Sigmoid colon (tissue), 4 donors: Measurements from ENCODE around the gene RIT2.
"Not testable (repeated sequence)": the region's sequence is repeated elsewhere in the genome, so short reads cannot be mapped to it uniquely, and the experiment has no call there.

Experiments used
- EP300 ChIP-seq, 4 donors: sonication (generic); formaldehyde crosslinking; IDR thresholded peaks; one replicate each; pipeline ENCODE4 v1.6.1; 2017; ENCODE audit warnings: antibody characterized with exemption in 4 of 4
- POLR2A ChIP-seq, 2 donors: fragments of 450-650 bp; IDR thresholded peaks; one replicate each; pipeline ENCODE4 v1.6.1; 2016; ENCODE audit warnings: antibody characterized with exemption in 2 of 2, mild to moderate bottlenecking in 2 of 2, moderate library complexity in 2 of 2
- TF ChIP-seq, protein P1 (sequence below), 4 experiments: fragments of 450-650 bp in 3 of 4; fragments of 200-600 bp in 1 of 4; IDR thresholded peaks; one replicate each; pipeline ENCODE4 v1.5.1; 2016 to 2019; ENCODE audit warnings: antibody characterized with exemption in 4 of 4, mild to moderate bottlenecking in 3 of 4, moderate library complexity in 2 of 4

DNA sequence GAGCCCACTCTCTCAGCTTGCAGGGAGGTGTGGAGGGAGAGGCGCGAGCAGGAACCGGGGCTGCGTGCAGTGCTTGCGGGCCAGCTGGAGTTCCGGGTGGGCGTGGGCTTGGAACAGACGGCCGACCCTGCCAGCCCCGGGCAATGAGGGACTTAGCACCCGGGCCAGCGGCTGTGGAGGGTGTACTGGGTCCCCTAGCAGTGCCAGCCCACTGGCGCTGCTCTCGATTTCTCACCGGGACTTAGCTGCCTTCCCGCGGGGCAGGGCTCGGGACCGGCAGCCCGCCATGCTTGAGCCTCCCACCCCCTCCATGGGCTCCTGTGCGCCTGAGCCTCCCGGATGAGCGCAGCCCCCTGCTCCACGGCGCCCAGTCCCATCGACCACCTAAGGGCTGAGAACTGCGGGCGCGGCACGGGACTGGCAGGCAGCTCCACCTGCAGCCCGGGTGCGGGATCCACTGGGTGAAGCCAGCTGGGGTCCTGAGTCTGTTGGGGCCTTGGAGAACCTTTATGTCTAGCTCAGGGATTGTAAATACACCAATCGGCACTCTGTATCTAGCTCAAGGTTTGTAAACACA is 320.2 kb downstream of the RIT2 start:
- TF ChIP-seq, protein P1, sequence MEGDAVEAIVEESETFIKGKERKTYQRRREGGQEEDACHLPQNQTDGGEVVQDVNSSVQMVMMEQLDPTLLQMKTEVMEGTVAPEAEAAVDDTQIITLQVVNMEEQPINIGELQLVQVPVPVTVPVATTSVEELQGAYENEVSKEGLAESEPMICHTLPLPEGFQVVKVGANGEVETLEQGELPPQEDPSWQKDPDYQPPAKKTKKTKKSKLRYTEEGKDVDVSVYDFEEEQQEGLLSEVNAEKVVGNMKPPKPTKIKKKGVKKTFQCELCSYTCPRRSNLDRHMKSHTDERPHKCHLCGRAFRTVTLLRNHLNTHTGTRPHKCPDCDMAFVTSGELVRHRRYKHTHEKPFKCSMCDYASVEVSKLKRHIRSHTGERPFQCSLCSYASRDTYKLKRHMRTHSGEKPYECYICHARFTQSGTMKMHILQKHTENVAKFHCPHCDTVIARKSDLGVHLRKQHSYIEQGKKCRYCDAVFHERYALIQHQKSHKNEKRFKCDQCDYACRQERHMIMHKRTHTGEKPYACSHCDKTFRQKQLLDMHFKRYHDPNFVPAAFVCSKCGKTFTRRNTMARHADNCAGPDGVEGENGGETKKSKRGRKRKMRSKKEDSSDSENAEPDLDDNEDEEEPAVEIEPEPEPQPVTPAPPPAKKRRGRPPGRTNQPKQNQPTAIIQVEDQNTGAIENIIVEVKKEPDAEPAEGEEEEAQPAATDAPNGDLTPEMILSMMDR (IDR thresholded peaks at IDR 0.05) = not testable (repeated sequence)
- TF ChIP-seq POLR2A, EP300 (IDR thresholded peaks at IDR 0.05): not testable (repeated sequence)
